Measurements from ENCODE around the gene KPNA1.

- TF ChIP-seq, protein P1, sequence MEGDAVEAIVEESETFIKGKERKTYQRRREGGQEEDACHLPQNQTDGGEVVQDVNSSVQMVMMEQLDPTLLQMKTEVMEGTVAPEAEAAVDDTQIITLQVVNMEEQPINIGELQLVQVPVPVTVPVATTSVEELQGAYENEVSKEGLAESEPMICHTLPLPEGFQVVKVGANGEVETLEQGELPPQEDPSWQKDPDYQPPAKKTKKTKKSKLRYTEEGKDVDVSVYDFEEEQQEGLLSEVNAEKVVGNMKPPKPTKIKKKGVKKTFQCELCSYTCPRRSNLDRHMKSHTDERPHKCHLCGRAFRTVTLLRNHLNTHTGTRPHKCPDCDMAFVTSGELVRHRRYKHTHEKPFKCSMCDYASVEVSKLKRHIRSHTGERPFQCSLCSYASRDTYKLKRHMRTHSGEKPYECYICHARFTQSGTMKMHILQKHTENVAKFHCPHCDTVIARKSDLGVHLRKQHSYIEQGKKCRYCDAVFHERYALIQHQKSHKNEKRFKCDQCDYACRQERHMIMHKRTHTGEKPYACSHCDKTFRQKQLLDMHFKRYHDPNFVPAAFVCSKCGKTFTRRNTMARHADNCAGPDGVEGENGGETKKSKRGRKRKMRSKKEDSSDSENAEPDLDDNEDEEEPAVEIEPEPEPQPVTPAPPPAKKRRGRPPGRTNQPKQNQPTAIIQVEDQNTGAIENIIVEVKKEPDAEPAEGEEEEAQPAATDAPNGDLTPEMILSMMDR (IDR thresholded peaks at IDR 0.05): no peak
- TF ChIP-seq POLR2A (IDR thresholded peaks at IDR 0.05): no peak
These were observed 48.4 kb upstream of the KPNA1 start for GRCh38 chr3:122562923-122563716.

All from vagina (tissue), 2 donors.